ENCODE data around the gene CRADD. TPM values are rescaled to one million over a fixed set of nuclear protein-coding genes. Genes with fewer than 3 reads are reported as not detected.

Gene CRADD
- total RNA-seq, 3 donors from 2014 or later = 24.0 to 49.8 (median 44.2) TPM

DNA sequence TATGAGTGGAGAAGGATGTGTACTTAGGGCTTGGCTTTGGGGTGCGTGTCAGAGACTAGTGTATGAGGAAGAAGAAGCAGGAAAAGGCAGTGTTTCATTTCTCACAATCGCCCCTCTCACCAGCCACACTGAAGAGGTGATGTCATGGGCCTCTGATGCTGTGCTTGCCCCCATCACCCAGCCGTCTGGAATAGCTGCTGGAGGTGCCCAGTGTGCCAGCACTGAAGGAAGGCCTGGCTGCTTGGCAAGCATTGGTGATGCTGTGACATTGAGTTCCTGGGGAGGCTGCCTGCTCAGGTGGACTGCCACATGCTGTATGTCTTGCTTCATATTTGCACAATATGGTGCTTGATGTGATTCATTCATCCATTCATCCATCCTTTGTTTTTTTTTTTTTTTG lies 56.2 kb downstream of the CRADD start:
- Histone ChIP-seq H3K9me3 (no peaks in the 10 kb centered on the region), H3K27ac (no peak overlapping the region), H3K4me3 (no peak overlapping the region), H3K36me3 (no peaks in the 10 kb centered on the region), H3K4me1 (no peaks in the 10 kb centered on the region), H3K27me3 (no peaks in the 10 kb centered on the region)
- intact Hi-C loops (cut with DNase I; ENCODE audit: low total_unique reads) = no loop called here
- no peak for DNase-seq (ENCODE audit: low spot score in 2 of 2)
- TF ChIP-seq POLR2AphosphoS5 (IDR thresholded peaks at IDR 0.05) = no peak
- TF ChIP-seq POLR2A (IDR thresholded peaks at IDR 0.05) = no peak
- TF ChIP-seq, protein P1, sequence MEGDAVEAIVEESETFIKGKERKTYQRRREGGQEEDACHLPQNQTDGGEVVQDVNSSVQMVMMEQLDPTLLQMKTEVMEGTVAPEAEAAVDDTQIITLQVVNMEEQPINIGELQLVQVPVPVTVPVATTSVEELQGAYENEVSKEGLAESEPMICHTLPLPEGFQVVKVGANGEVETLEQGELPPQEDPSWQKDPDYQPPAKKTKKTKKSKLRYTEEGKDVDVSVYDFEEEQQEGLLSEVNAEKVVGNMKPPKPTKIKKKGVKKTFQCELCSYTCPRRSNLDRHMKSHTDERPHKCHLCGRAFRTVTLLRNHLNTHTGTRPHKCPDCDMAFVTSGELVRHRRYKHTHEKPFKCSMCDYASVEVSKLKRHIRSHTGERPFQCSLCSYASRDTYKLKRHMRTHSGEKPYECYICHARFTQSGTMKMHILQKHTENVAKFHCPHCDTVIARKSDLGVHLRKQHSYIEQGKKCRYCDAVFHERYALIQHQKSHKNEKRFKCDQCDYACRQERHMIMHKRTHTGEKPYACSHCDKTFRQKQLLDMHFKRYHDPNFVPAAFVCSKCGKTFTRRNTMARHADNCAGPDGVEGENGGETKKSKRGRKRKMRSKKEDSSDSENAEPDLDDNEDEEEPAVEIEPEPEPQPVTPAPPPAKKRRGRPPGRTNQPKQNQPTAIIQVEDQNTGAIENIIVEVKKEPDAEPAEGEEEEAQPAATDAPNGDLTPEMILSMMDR (IDR thresholded peaks at IDR 0.05) = no peak

DNA sequence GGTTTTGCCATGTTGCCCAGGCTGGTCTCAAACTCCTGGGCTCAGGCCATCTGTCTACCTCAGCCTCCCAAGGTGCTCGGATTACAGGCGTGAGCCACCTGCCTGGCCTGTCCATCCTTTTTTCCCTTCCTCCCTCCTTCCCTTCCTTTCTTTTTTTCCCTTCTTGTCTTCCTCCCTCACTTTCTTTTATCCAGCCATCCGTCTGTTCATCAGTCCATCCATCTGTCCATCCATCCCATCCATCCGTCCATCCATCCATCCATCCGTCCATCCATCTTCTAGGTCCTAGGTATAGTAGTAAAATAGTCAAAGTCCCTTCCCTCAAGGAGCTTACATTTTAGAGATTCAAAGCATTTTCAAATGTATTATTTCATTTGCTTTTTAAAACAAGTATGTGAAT lies 56.8 kb downstream of the CRADD start:
- H3K4me3 ChIP-seq = no peak overlapping the region
- intact Hi-C loops (cut with DNase I; ENCODE audit: low total_unique reads) = no loop called here
- no peak for DNase-seq (ENCODE audit: low spot score in 2 of 2)
- no peak overlapping the region for H3K27ac ChIP-seq
- TF ChIP-seq POLR2A (IDR thresholded peaks at IDR 0.05) = no peak
- no peak for TF ChIP-seq POLR2AphosphoS5 (IDR thresholded peaks at IDR 0.05)
- no peaks in the 10 kb centered on the region for H3K4me1 ChIP-seq
- no peaks in the 10 kb centered on the region for H3K9me3 ChIP-seq
- H3K36me3 ChIP-seq = no peaks in the 10 kb centered on the region
- H3K27me3 ChIP-seq = no peaks in the 10 kb centered on the region

DNA sequence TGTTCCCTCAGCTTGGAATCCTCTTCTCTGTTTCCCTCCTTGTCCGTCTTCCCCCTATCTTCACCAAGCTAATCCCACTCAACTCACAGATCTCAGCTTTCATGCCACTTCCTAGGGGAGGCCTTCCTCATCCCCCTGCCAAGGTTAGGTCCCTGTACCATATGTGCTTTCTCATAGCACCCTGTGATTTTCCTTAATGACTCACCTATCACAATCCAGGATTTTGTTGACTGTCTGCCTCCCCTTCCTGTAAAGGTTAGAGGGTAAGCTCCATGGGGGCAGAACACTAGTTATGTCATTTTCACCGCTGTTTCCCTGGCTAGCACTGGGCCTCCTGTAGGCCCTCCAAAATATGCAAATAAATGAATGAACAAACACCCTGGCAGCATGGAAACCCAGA lies 57.6 kb downstream of the CRADD start:
- Histone ChIP-seq H3K36me3 (no peaks in the 10 kb centered on the region), H3K27ac (no peak overlapping the region), H3K4me1 (no peaks in the 10 kb centered on the region), H3K4me3 (no peak overlapping the region), H3K9me3 (no peaks in the 10 kb centered on the region), H3K27me3 (no peaks in the 10 kb centered on the region)
- TF ChIP-seq, protein P1 (IDR thresholded peaks at IDR 0.05) = no peak
- no peak for TF ChIP-seq POLR2A (IDR thresholded peaks at IDR 0.05)
- no peak for TF ChIP-seq POLR2AphosphoS5 (IDR thresholded peaks at IDR 0.05)
- intact Hi-C loops (cut with DNase I; ENCODE audit: low total_unique reads) = no loop called here
- no peak for DNase-seq (ENCODE audit: low spot score in 2 of 2)

DNA sequence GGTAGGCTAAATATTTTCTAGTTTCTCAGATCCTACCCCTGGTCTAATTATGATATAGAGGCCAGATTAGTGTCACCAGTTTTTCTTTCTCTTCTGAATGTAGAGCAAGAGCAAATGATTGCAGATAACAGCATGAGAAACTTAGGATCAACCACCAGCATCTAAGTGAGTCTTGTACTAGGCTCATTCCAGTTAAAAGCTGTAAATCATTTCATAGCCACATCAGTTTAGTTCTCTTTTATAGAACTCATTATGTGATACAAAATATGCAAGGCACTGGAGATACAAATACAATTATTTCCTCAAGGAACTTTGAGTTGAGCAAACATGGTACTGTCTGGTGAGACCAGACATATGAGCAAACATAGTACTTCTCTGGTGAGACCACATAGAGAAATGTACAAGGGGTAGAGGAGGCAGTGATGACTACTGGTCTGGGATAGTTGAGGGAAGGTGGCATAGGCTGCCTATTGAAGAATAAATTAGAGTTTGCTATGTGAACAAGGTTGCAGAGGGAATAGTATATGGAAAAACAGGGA lies 59.5 kb downstream of the CRADD start:
- Histone ChIP-seq H3K27ac (no peak overlapping the region), H3K9me3 (no peaks in the 10 kb centered on the region), H3K27me3 (no peaks in the 10 kb centered on the region), H3K36me3 (no peaks in the 10 kb centered on the region), H3K4me3 (no peak overlapping the region), H3K4me1 (no peaks in the 10 kb centered on the region)
- TF ChIP-seq POLR2A (IDR thresholded peaks at IDR 0.05) (no peak), POLR2AphosphoS5 (IDR thresholded peaks at IDR 0.05) (no peak)
- TF ChIP-seq, protein P1 (IDR thresholded peaks at IDR 0.05) = no peak
- no peak for DNase-seq (ENCODE audit: low spot score in 2 of 2)
- intact Hi-C loops (cut with DNase I; ENCODE audit: low total_unique reads) = no loop called here

DNA sequence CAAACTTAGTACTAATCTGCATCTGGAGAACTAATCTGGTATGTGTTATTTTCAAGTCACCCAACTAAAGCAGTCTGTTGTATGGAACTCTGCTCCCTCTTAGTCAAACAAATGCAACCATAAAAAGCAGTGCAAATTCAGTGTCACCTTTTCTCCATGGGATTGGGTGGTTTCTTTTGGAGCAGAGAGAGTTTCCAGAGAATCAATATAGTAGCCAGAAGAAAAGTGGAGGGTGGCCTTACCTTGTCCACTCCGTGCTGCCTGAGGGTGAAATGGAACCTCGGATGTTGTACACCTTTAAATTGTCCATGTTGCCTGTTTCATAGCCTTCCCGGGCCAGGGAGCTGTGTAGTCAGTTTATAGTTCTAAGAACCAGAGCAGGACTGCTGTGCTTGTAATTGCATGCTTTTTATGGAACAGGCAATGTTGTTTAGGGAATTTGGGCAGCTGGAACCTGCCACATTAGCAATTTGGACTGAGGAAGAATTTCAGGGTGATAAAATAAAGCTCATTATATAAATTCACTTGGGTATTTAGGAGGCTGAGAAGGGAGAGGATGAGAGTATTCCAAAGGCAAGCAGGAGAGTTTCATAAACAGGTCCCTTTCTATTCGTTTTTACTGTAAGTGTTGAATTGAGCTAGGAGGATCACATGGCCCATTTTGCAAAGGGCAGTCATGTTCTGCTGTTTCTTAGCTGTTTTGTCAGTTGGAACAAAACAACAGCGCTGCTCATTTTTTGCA lies 60.5 kb downstream of the CRADD start:
- H3K9me3 ChIP-seq = no peaks in the 10 kb centered on the region
- TF ChIP-seq POLR2A (IDR thresholded peaks at IDR 0.05) = no peak
- TF ChIP-seq POLR2AphosphoS5 (IDR thresholded peaks at IDR 0.05) = no peak
- TF ChIP-seq, protein P1 (IDR thresholded peaks at IDR 0.05) = no peak
- H3K27ac ChIP-seq = peak overlapping the region; percentile 76 to 93
- peak overlapping the region in 1 of 3 donors; percentile 27 for H3K4me3 ChIP-seq
- H3K36me3 ChIP-seq = no peaks in the 10 kb centered on the region
- no peaks in the 10 kb centered on the region for H3K27me3 ChIP-seq
- DNase-seq (ENCODE audit: low spot score in 2 of 2) = no peak
- H3K4me1 ChIP-seq = no peaks in the 10 kb centered on the region
- intact Hi-C loops (cut with DNase I; ENCODE audit: low total_unique reads) = no loop called here
